Smooth muscle cell (in vitro differentiated cells): ENCODE results near the gene APEX1. TPM values are rescaled to one million over a fixed set of nuclear protein-coding genes. Genes with fewer than 3 reads are reported as not detected.

Experiments used
- DNase-seq: peaks from one replicate; lab custom pipeline; 2025; ENCODE audit not compliant: unreplicated experiment; lab: John Stamatoyannopoulos, UW
- H2AFZ ChIP-seq: fragments of 200-600 bp; sonication (generic); 2 replicates; pipeline ENCODE4 v1.6.0; 2016; ENCODE audit warnings: antibody characterized with exemption, low read depth, mild to moderate bottlenecking
- H3F3A ChIP-seq: fragments of 200-600 bp; sonication (generic); 2 replicates; pipeline ENCODE4 v1.6.0; 2017; ENCODE audit warnings: antibody characterized with exemption, low read depth
- H3K27ac ChIP-seq: fragments of 200-600 bp; sonication (generic); 2 replicates; pipeline ENCODE4 v1.5.1; 2016; ENCODE audit warnings: low read depth, mild to moderate bottlenecking
- H3K27me3 ChIP-seq: fragments of 200-600 bp; sonication (generic); 2 replicates; pipeline ENCODE4 v1.6.1; 2016; ENCODE audit warnings: low read depth, mild to moderate bottlenecking
- H3K36me3 ChIP-seq: fragments of 200-600 bp; sonication (generic); 2 replicates; pipeline ENCODE4 v1.5.1; 2016; ENCODE audit warnings: low read depth
- H3K4me1 ChIP-seq: fragments of 200-600 bp; sonication (generic); 2 replicates; pipeline ENCODE4 v1.5.1; 2016; ENCODE audit warnings: low read depth
- H3K4me2 ChIP-seq: fragments of 200-600 bp; sonication (generic); 2 replicates; pipeline ENCODE4 v1.6.0; 2016; ENCODE audit warnings: mild to moderate bottlenecking
- H3K4me3 ChIP-seq: fragments of 200-600 bp; sonication (generic); 2 replicates; pipeline ENCODE4 v1.5.1; 2016; ENCODE audit warnings: mild to moderate bottlenecking
- H3K79me2 ChIP-seq: fragments of 200-600 bp; sonication (generic); 2 replicates; pipeline ENCODE4 v1.6.0; 2016; ENCODE audit warnings: low read depth, mild to moderate bottlenecking
- H3K9ac ChIP-seq: fragments of 200-600 bp; sonication (generic); 2 replicates; pipeline ENCODE4 v1.6.0; 2016; ENCODE audit warnings: low read depth
- H3K9me3 ChIP-seq: fragments of 200-600 bp; sonication (generic); replicated peaks from 2 replicates; pipeline ENCODE4 v1.5.1; 2016; ENCODE audit warnings: low read depth
- H4K20me1 ChIP-seq: fragments of 200-600 bp; sonication (generic); 2 replicates; pipeline ENCODE4 v1.6.0; 2016; ENCODE audit warnings: low read depth
- WGBS: methylation state at CpG from one replicate; pipeline ENCODE4 v1.1.7; 2016; ENCODE audit warnings: low lambda C conversion rate; 5-methylcytosine and 5-hydroxymethylcytosine counted together
- polyA plus RNA-seq: library from polyadenylated mRNA; unstranded; fragments of >200 nt; fragmentation: Nextera tagmentation; extraction: Ambion mirVana; gene quantifications from 2 replicates; pipeline ENCODE4 v1.2.1, GENCODE V29; 2016
- total RNA-seq: library from RNA; depleted of rRNA; stranded (reverse); fragments of >200 nt; gene quantifications from 2 replicates; pipeline ENCODE4 v1.2.3, GENCODE V29; 2014
- TF ChIP-seq, protein P1 (sequence below): fragments of 200-600 bp; sonication (generic); IDR thresholded peaks from 2 replicates; pipeline ENCODE4 v1.5.1; 2017; ENCODE audit warnings: borderline replicate concordance, mild to moderate bottlenecking, antibody characterized with exemption; ENCODE audit not compliant: insufficient read depth, poor library complexity, severe bottlenecking

The APEX1 gene
- total and polyA plus RNA-seq, 2 experiments from 2014 or later, result 81.6 to 116 TPM

DNA sequence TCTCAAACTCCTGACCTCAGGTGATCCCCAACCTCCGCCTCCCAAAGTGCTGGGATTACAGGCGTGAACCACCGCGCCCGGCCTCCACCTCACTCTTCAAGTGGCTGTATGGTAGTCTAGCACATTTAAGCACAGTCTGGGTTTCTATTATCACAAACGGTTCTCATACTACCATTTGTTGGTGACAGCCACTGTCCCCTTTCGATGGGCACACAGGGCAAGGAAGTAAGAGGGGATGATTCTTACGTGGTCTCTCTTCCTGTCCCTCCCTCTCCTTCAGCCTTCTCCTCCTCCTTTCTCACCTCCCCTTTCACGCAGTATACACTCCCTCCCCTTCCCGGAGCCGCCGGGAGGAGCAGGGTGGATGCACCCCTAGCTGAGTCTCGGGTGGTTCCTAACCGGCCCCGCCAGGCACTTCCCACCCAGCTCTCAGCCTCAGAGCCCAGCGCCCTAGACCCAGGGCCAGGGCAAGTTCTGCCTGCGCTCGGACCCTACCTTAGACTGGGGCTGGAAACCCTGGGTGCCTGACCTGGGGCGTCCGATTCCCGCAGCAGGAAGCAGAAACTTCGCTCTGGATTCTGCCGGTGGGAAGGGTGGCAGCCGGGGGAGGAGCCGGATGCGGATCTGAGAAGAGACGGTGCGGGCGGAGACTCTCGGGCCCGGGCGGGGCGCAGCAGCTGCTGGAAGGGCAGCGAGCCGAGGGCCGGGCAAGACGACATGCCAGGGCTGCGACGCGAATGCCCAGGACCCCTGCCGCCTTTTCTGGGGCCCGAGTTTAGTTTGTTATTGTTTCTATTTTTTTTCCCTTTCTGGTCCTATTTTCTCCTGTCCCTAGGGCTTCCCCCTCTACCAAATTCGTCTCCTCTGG, 41.9 kb upstream of the APEX1 start, which contains the start of gene TEP1:
TSS of gene TEP1 (minus strand) at position 626 of the 868 bp plus-strand sequence. CDS start 5,062 bp downstream, outside the sequence.
- Histone ChIP-seq H3K9ac (peak within 1 kb of the TSS; percentile 72), H3K79me2 (peaks cover 13% of the 10 kb centered on the region), H3K27me3 (no peaks in the 10 kb centered on the region), H3K36me3 (no peaks in the 10 kb centered on the region), H3F3A (no peaks in the 10 kb centered on the region), H3K27ac (peak within 1 kb of the TSS; percentile 66), H3K4me3 (peak within 1 kb of the TSS; percentile 87), H3K9me3 (no peaks in the 10 kb centered on the region), H3K4me2 (peak within 1 kb of the TSS; percentile 84), H2AFZ (peak within 1 kb of the TSS; percentile 88), H3K4me1 (peaks cover 5% of the 10 kb centered on the region), H4K20me1 (peaks cover 4% of the 10 kb centered on the region)
- under 1% methylated on average over 43 of the region's 43 CpGs for WGBS
- DNase-seq, result peak; percentile 60
- TF ChIP-seq, protein P1, sequence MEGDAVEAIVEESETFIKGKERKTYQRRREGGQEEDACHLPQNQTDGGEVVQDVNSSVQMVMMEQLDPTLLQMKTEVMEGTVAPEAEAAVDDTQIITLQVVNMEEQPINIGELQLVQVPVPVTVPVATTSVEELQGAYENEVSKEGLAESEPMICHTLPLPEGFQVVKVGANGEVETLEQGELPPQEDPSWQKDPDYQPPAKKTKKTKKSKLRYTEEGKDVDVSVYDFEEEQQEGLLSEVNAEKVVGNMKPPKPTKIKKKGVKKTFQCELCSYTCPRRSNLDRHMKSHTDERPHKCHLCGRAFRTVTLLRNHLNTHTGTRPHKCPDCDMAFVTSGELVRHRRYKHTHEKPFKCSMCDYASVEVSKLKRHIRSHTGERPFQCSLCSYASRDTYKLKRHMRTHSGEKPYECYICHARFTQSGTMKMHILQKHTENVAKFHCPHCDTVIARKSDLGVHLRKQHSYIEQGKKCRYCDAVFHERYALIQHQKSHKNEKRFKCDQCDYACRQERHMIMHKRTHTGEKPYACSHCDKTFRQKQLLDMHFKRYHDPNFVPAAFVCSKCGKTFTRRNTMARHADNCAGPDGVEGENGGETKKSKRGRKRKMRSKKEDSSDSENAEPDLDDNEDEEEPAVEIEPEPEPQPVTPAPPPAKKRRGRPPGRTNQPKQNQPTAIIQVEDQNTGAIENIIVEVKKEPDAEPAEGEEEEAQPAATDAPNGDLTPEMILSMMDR, result no peak

DNA sequence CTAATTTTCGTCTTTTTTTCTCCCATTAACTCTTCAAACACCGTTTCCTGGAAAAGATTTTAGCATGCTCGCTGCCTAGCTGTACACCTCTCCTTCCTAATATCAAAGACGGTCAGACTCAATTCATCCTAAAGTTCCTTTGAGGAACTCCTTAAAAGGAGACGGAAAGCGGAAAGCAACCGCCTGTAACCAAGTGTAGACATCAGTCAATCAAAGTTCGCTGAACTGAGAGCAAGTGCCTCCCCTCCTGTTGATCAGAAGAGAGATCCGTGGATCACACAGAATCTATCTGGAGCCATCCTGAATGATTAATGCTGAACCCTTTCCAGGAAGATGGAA, 41.3 kb upstream of the APEX1 start:
- H3K9me3 ChIP-seq, result no peaks in the 10 kb centered on the region
- H3F3A ChIP-seq, result no peaks in the 10 kb centered on the region
- TF ChIP-seq, protein P1, result no peak
- peak overlapping the region; percentile 87 for H3K4me3 ChIP-seq
- H4K20me1 ChIP-seq, result peaks cover 4% of the 10 kb centered on the region
- peak overlapping the region; percentile 88 for H2AFZ ChIP-seq
- H3K36me3 ChIP-seq, result no peaks in the 10 kb centered on the region
- no peak for DNase-seq
- H3K9ac ChIP-seq, result peak overlapping the region; percentile 72
- H3K4me2 ChIP-seq, result peak overlapping the region; percentile 84
- H3K27ac ChIP-seq, result peak overlapping the region; percentile 66
- no peaks in the 10 kb centered on the region for H3K27me3 ChIP-seq
- H3K4me1 ChIP-seq, result peaks cover 5% of the 10 kb centered on the region
- 3% methylated on average over 9 of the region's 9 CpGs for WGBS
- H3K79me2 ChIP-seq, result peaks cover 13% of the 10 kb centered on the region

DNA sequence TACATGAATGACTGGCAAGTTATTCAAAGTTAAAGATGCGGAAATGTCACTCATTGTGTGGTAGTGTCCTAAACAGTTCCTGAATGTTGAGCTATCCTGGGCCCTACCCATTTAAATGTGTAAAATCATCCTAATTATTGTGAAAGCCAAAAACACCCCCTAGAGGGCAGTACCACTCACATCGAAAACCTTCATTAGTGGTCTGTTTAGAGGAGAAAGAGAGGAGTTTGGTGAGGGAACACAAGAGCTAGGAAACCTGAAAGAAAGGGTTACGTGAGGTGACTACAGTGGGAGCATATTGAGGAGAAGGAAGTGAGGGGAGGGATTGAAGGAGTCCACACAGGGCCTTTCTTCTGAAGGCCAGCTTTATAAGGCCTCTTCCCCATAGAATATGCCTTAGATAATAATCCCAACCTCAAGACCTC, 39.2 kb upstream of the APEX1 start:
- TF ChIP-seq, protein P1, result peak; percentile 60
- Histone ChIP-seq H3K4me3 (no peak overlapping the region), H3K27ac (no peak overlapping the region), H3K4me1 (peaks cover 5% of the 10 kb centered on the region), H3K9ac (no peak overlapping the region), H3F3A (no peaks in the 10 kb centered on the region), H3K27me3 (no peaks in the 10 kb centered on the region), H4K20me1 (no peaks in the 10 kb centered on the region), H3K79me2 (peaks cover 13% of the 10 kb centered on the region), H3K36me3 (no peaks in the 10 kb centered on the region), H3K4me2 (no peak overlapping the region), H3K9me3 (no peaks in the 10 kb centered on the region), H2AFZ (peak overlapping the region; percentile 70)
- 46% methylated on average over 3 of the region's 3 CpGs for WGBS
- DNase-seq, result no peak
